Measurements from ENCODE around the gene FHL1.
"Not testable (repeated sequence)": the region's sequence is repeated elsewhere in the genome, so short reads cannot be mapped to it uniquely, and the experiment has no call there.

The FHL1 gene

DNA sequence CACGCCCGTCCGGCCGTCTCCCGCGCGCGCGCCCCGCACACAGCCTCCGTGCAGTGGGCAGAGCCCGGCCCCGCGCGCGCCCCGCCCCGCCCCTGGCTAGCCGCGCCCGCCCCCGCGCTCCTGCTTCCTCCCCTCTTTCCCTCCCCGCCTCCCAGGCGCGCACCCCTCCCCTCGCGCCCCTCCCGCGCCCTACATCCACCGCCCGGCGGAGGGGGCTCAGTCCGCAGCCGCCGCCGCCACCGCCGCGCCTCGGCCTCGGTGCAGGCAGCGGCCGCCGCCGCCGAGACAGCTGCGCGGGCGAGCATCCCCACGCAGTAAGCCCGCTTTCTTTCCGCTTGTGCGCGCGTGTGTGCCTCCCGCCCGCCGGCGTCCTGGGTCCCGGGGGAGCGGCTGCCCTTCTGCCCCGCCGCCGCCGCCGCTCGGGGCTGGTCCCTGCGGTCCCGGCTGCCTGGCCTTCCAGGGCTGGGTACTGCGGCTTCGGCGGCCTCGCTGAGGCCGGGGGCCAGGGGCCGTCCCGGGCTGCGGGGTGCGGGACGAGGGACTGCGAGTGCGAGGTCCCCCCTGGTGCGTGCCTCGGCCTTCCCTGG lies at the start of gene FHL1:
Gene FHL1 (plus strand): TSS at position 219 of the 587 bp plus-strand sequence.
- DNase-seq = no peak

DNA sequence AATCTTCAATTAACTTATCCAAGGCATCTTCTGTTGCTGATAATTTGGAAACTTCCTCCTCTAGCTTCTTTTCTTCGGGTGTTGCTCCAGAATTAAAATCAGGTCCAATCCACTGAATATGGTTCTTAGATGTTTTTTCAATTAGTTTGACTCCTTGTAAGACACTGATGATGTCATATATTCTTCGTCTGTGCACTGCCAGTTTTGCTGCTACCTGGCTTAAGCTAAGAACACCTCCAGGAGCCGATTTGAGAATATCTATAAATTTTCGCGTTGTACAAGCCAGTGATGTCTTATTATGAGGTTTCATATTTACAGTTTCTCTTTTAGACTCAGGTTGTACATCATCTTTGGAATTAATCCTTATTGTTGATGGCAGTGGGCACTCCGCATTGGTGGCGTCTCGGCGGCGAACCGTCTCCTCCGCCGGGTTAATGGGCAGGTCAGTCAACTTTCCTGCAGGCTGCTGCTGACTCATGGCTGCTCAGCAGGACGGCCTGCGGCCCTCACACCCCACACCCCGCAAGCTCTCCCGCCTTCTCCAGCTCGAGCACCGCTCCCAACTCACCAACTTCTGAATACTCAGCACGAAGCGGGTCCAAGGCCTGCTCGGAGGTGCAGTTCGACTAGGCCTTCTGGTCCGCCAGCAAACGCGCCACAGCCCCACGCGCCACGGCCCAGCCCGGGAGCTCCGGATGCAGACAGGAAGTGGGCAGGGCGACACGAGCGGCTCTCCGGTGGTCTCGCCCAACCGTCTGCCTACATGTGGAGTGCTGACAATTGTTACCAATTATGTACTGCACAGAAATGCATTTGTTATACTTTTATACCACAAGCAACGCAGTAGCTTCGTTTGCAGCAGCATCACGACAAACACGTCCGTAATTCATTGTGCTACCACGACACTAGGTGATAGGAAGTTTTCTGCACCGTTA lies 49.2 kb upstream of the FHL1 start:
- DNase-seq = no peak

DNA sequence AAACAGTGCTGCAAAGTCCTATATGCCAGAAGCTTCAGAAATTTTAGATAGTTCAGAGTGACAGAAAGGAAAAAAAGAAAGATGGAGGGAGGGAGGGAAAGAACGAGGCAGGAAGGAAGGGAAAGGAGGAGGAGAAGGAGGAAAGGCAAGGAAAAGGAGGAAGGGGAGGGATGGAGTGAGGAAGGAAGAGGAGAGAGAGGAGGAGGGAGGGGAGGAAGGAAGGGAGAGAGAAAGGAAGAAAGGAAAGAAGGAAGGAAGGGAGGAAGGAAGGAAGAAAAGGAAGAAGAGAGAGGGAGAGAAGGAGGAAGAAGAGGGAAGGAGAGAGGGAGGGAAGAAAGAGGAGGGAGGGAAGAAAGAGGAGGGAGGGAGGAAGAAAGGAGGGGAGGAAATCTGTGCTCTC lies 42.4 kb upstream of the FHL1 start:
- no peak for DNase-seq

DNA sequence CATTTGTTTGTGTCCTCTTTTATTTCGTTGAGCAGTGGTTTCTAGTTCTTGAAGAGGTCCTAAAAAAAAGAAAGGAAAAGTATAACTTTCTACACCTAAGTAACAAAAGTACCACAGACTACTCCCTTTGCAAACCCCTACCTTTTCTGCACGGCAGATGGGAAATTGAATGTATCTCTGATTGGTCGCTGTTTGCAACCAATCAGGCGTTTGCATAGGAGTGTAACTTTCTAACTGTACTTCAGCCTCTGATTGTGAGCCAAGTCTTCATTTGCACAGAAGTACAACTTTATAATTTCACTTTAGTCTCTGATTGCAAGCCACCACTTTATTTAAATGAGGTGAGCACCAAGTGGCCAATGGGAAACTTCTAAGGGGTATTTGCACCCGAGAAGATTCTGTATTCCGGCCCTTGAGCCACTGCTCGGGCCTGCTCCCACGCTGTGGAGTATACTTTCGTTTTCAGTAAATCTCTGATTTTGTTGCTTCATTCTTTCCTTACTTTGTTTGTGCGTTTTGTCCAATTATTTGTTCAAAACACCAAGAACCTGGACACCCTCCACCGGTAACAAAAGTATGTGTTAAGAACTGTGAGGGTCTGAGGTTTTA lies 40.3 kb upstream of the FHL1 start:
- no peak for DNase-seq

DNA sequence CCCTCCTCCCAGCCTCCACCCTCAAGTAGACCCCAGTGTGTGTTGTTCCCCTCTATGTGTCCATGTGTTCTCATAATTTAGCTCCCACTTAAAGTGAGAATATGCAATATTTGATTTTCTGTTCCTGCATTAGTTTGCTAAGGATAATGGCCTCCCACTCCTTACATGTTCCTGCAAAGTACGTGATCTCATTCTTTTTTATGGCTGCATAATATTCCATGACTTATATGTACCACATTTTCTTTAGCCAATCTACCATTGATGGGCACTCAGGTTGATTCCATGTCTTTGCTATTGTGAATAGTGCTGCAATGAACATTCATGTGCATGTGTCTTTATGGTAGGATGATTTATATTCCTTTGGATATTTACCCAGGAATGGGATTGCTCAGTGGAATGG lies 38.4 kb upstream of the FHL1 start:
- DNase-seq = not testable (repeated sequence)

DNA sequence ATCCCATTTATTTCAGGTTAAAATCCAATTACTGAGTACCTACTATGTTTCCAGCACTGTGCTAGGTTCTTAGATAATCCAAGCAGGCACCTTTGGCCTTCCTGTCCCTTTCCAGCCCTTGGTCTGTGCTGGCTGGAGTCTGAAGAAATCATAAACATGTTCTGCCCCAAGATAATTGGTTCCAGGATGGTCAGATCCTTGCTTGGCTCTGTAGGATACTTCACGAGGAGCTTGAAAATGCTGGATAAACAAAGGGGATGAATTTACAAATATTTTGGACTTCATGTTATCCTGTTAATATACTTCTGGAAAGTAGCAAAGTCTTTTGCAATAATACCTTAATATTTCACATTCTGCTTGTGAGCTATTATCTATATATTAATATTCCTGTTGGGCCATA lies 35.0 kb upstream of the FHL1 start:
- no peak for DNase-seq

DNA sequence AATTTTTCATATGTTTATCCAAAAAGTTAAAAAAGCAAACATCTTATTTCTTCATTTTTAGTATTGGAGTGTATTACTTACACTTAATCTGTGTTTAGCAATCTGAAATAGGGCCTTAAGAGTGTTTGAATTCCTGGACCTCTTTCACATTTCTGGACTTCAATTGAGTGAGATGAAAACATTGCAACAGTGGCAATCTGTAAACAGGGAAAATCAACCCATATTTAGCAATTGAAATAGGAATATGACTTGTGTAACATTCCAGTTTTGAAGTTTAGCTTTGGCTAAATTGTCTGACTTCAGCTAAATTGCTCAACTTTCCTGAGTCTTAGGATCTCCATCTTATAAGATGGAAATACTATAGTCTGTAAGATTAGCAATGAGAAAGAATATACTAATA lies 34.6 kb upstream of the FHL1 start:
- no peak for DNase-seq

DNA sequence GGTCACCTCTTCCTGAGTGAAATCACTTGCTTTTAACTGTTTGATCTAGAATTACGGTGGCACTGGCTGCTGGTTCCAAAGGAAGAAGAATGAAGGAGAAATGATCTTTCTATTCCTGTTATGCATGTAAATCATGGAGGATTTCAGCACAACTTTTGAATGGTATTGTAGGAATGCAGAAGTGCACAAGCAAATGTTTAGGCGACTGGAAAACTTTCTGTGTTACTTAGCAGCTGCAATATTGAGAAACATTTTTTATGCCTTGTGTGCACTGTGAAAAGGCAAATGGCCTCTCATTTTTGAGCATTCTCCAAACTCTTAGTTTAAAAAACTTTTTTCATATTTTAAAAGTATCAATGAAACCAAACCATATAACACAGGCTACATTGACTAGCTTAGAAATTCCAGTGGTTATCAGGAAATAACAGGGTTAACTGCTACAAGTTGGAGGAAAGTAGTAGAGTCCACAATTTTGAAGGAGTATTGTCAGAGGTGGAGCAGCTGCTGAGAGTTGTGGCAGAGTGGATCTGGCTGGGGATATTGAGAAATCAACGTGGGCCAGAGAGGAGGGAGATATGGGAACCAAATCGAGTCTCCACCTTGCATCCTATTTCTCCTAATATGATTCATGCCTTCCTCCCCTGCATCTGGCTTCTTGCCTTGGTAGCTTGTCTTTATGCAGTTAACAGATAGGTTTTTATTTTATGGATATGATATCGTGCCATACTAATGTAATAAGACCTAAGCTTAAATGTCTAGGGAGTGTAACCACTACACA lies 32.0 kb upstream of the FHL1 start:
- DNase-seq = no peak

DNA sequence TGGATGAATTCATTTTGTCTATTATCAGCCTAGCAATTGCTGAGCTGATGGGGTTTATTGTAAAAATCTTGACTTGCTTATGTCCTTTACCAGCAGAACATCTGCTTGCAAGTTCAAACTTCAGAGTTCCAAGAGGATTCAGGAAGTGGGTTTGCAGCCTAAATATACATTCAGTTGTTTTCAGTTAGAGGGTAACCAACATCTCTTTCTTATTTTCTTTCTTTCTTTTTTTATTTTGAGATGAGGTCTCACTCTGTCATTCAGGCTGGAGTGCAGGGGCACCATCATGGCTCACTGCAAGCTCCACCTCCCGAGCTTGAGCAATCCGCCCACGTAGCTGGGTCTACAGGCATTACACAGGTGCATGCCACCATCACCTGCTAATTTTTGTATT lies 31.4 kb upstream of the FHL1 start:
- DNase-seq = no peak

DNA sequence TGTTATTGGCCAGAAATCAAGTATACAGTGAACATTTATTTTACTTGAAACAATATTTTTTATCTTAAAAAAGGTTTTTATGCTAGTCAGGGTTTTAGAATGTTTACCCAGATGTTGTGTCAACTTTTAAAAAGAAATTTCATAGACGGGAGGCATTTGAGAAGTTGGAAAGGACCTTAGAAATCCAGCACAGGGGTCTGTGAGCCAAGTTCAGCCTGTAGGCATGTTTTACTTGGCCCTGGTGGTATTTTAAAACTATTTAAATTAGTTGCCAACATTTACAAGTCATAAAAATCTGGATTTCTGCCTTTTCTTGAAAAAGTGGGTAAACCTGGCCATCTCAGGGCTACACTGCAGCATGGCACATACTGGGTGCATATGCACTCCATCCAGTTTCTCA lies 25.5 kb upstream of the FHL1 start:
- DNase-seq = no peak

DNA sequence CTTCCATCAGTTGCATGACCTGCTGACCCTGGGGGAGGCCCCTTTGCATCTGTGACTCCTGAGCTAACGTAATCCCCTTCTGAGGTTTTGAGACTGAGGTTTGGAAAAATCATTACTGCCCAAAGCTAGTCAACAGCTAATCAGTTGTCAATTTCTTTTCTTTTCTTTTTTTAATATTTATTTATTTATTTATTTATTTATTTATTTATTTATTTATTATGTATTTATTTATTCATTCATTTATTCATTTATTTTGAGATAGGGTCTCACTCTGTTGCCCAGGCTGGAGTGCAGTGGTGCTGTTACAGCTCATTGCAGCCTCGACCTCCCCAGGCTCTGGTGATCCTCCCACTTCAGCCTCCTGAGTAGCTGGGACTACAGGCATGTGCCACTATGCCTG lies 25.1 kb upstream of the FHL1 start:
- DNase-seq = no peak

DNA sequence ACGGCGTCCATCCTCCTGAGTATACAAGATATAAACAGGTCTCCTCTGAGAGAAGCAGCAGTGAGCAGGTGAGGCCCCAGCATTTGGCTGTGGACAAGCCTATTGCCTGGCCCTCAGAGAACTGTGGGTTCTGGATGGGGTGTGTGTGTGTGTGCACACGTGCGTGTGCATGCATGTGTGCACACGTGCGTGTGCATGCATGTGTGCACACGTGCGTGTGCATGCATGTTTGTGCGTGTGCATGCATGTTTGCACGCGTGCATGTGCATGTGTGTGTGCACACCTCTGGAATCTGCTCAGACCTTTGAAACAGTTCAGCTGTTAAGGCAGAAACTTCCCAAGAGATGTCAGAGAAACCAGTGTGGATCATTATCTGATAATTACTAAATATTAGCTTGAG lies 22.2 kb upstream of the FHL1 start:
- no peak for DNase-seq

DNA sequence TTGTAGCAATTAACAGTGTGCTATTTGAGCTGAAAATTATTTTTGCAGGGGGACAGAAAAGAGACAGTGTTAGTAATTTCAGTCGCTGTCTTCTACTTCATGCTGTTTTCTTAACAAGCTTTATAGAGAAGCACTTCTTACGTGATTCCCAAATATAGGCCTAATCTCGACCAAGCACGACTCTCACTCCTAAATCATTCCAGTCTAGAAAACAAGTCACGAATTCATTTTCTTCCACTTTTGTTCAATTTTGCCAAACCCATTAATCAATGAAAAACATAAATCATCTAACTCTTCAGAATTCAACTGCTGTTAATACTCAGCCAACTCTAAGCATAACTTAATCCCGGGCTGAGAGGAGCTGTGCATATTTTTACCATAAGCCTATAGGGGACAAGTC lies 21.0 kb upstream of the FHL1 start:
- DNase-seq = no peak

DNA sequence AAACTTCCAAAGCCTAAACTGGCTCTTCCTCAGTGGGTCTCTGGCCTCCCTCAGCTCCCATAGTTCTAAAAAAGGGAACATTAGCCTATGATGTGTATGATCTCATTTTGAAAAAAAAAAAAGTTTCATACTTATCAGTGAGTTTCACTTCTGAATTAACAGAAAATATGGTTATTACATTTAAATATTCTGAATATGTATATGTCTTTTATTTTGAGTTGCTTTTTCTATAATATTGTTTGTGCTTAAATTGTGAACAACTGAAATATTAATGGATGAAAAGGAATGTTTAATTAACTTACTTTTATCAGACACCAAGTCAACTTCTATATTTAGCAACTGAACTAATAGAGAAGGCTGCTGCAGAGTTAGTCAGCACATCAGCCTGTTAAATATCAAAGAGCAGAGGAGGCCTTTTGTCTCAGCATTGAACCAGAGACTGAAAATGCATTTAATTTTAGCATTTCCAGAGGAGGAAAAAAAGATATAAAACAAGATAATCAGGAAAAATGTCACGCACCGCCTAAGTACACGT lies 20.4 kb upstream of the FHL1 start:
- DNase-seq = no peak

DNA sequence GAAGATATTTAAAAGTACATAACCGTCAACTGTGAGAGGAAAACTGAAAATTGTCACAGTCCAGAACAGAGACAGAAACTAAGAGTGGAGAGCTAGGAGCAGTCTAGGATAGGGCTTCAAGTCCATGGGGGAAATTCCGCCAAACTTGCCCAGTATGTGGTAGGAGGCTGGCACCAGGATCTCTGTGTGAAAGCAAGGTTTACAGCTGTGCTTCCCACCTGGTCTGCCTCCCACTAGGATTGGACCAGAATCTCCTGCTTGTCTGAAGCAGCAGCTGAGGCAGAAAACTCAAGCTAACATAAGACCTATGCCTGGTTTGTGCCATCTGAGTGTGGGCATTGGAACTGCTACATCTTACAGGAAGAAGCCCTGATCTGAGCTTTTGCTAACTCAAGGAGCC lies 18.6 kb upstream of the FHL1 start:
- DNase-seq = no peak

DNA sequence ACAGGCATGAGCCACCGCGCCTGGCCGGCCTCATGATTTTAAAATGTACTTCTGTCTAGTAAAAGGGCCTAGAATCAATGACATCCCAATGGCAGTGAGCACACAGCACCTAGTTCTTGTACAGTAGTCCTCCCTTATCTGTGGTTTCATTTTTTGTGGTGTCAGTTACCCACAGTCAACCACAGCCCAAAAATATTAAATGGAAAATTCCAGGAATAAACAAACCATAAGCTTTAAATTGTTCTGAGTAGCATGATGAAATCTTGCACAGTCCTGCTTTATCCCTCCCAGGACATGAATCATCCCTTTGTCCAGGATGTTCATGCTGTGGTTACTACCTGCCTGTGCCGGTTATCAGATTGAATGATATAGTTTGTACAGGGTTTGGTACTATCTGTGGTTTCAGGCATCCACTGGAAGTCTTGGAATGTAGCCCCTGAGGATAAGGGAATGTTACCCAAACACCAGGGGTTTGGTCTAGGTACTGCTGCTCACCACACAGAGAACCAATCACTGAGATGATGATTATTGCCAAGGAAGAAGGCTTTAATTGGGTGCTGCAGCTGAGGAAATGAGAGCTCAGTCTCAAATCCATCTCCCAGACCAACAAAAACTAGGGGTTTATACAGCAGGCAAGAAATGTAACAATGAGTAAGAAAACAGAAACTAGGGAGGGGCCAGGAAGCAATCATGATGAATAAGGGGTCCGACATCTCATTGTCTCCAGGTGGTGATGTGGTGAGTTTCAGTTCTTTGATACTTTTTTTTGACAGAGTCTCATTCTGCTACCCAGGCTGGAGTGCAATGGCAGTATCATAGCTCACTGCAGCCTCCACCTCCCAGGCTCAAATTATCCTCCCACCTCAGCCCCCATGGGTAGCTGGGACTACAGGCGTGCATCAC lies 16.2 kb upstream of the FHL1 start:
- DNase-seq = peak; percentile 38

DNA sequence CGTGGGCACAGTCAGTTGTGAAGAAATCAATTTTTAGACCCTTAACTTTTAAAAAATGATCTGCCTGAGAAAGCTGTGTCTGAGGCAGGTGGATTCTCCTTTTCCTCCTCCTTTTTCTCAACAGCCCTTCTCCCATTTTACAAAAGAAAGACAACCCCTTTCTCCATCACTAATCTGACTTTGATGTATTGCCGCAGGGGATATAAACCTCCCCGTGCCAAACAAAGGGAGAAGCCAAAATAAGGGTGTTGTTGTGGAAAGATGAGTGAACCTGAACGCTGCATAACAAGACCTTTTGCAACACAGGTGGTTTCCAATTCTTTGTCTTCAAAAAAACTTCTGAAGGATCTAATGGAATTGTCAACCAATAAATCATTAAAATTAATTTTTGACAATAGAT lies 8.4 kb upstream of the FHL1 start:
- no peak for DNase-seq

DNA sequence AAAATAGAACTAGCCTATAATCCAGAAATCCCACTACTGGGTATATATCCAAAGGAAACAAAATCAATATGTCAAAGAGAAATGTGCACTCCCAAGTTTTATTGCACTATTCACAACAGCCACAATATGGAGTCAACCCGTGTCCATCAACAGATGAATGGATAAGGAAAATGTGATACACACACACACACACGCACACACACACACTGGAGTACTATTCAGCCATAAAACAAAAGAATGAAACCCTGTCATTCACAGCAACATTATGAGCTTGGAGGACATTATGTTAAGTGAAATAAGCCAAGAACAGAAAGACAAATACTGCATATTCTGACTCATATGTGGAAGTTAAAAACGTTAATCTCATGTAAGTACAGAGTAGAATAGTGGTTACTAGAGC lies 5.8 kb upstream of the FHL1 start:
- no peak for DNase-seq

DNA sequence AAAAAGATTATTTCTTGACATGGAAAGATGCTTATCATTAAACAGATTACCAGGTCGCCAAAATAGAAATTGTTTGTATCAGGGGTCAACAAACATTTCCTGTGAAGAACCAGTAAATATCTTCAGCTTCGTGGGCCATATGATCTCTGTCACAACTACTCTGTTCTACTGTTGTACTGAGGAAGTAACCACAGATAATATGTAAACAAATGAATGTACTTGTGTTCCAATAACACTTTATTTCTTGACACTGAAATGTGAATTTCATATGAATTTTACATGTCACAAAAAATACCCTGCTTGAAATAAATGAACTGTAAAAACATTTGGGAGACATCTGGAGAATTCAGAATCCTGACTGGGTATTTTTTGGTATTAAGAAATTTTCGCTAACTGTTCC lies 4.7 kb upstream of the FHL1 start:
- DNase-seq = no peak

DNA sequence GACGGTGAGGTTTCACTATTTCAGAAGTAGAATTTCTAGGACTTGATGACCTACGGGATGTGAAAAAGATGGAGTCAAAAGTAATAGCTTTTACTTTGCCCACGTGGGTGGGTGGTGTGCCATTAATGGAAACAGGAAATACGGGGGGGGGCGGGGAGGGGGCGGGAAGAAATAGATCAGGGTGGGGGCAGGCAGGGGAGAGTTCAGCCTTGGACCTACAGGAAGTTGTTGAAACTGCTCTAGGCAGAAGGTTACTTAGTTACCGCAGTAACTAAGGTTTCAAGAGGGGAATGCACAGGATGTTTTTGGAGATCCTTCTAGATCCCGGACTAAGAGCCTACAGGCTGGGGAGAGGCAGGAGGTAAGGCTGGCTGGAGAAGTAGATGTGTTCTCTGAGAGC lies 3.6 kb upstream of the FHL1 start:
- DNase-seq = no peak

DNA sequence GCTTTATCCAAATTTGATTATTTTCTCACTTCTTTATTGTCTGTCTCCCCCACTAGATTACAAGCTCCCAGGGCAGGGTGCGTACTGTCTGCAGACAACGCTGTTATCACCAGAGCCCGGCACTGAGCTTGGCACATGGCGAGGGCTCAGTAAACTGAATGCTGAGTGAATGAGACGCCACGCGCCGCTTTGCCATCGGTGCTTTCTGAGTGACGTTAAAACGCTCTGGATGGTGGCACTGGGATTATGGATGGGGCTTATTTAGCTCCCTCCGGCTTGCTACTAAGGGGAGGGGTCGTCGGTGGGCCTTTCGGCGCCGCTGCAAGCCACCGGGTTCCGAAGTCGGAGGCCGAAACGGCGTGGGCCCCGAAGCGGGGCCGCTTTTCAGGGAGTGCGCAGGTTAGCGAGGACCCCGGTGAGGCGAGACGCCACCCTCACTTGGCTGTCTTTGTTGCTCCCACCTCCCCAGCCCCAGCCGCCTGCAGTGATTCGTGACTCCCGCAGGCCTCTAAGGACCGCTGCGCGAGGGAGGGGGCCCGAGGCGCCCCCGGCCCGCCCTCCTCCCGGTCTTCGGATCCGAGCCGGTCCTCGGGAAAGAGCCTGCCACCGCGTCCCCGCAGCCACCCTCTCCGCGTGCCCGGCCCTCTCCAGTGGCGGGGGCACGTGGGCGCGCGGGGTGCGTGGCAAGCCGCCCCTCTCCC lies 569 bp upstream of the FHL1 start:
- no peak for DNase-seq

All from T1000 (cell line).